H7 (cell line): Measurements from ENCODE around the gene SCEL. TPM values are rescaled to one million over a fixed set of nuclear protein-coding genes. Genes with fewer than 3 reads are reported as not detected.

Source experiments
- DNase-seq: peaks from one replicate; pipeline ENCODE4 v3.0.0; 2012
- H3K27me3 ChIP-seq: 2 replicates; pipeline ENCODE4 v1.6.0; 2011; ENCODE audit warnings: mild to moderate bottlenecking, low read length; ENCODE audit not compliant: control insufficient read depth, insufficient read depth
- H3K36me3 ChIP-seq: replicated peaks from 2 replicates; pipeline ENCODE4 v1.5.1; 2011; ENCODE audit warnings: low read length; ENCODE audit not compliant: control insufficient read depth, insufficient read depth
- H3K4me3 ChIP-seq: 2 replicates; pipeline ENCODE4 v1.5.1; 2011; ENCODE audit warnings: low read depth, mild to moderate bottlenecking, control low read depth, low read length, moderate library complexity; ENCODE audit not compliant: insufficient read depth
- total RNA-seq: library from RNA; depleted of rRNA; stranded (reverse); fragments of >200 nt; shearing (Covaris generic); gene quantifications from 2 replicates; pipeline ENCODE4 v1.2.3, GENCODE V29; 2014; rRNA removed

The SCEL gene
- not detected in 2 replicates for total RNA-seq

- H3K36me3 ChIP-seq: no peaks in the 10 kb centered on the region
- DNase-seq: no peak
- H3K4me3 ChIP-seq: no peak within 1 kb of the TSS
- no peaks in the 10 kb centered on the region for H3K27me3 ChIP-seq
Observed at GRCh38 chr13:77535448-77535847, at the start of gene SCEL. TSS of gene SCEL (plus strand) at chr13:77535706. CDS start at chr13:77555876, 20,170 bp downstream.

- Histone ChIP-seq H3K36me3 (no peaks in the 10 kb centered on the region), H3K27me3 (no peaks in the 10 kb centered on the region), H3K4me3 (no peak overlapping the region)
- no peak for DNase-seq
Observed at GRCh38 chr13:77489566-77490337, 45.8 kb upstream of the SCEL start.

- no peaks in the 10 kb centered on the region for H3K36me3 ChIP-seq
- no peaks in the 10 kb centered on the region for H3K27me3 ChIP-seq
- H3K4me3 ChIP-seq: no peak overlapping the region
- no peak for DNase-seq
Observed at GRCh38 chr13:77492982-77493381, 42.5 kb upstream of the SCEL start.

GRCh38 chr13:77494226-77494625 is 41.3 kb upstream of the SCEL start:
- no peak overlapping the region for H3K4me3 ChIP-seq
- H3K27me3 ChIP-seq: no peaks in the 10 kb centered on the region
- no peaks in the 10 kb centered on the region for H3K36me3 ChIP-seq
- no peak for DNase-seq

GRCh38 chr13:77497350-77497749 is 38.2 kb upstream of the SCEL start:
- Histone ChIP-seq H3K4me3 (no peak overlapping the region), H3K36me3 (no peaks in the 10 kb centered on the region), H3K27me3 (no peaks in the 10 kb centered on the region)
- no peak for DNase-seq

- no peak for DNase-seq
- H3K27me3 ChIP-seq: no peaks in the 10 kb centered on the region
Observed at GRCh38 chr13:77497835-77498234, 37.7 kb upstream of the SCEL start.

GRCh38 chr13:77502104-77502720 is 33.3 kb upstream of the SCEL start:
- DNase-seq: no peak
- no peak overlapping the region for H3K4me3 ChIP-seq
- no peaks in the 10 kb centered on the region for H3K36me3 ChIP-seq
- no peaks in the 10 kb centered on the region for H3K27me3 ChIP-seq

More at GRCh38 chr13:77497835-77498234, 37.7 kb upstream of the SCEL start:
- Histone ChIP-seq H3K4me3 (no peak overlapping the region), H3K36me3 (no peaks in the 10 kb centered on the region)

GRCh38 chr13:77503398-77503797 is 32.1 kb upstream of the SCEL start:
- Histone ChIP-seq H3K4me3 (no peak overlapping the region), H3K27me3 (no peaks in the 10 kb centered on the region), H3K36me3 (no peaks in the 10 kb centered on the region)
- DNase-seq: no peak

GRCh38 chr13:77506874-77507273 is 28.6 kb upstream of the SCEL start:
- H3K4me3 ChIP-seq: no peak overlapping the region
- peak; percentile 7 for DNase-seq

GRCh38 chr13:77507931-77508776 is 27.4 kb upstream of the SCEL start:
- Histone ChIP-seq H3K27me3 (no peaks in the 10 kb centered on the region), H3K4me3 (no peak overlapping the region), H3K36me3 (no peaks in the 10 kb centered on the region)
- no peak for DNase-seq

More at GRCh38 chr13:77506874-77507273, 28.6 kb upstream of the SCEL start:
- Histone ChIP-seq H3K36me3 (no peaks in the 10 kb centered on the region), H3K27me3 (no peaks in the 10 kb centered on the region)

GRCh38 chr13:77508959-77509620 is 26.4 kb upstream of the SCEL start:
- no peak overlapping the region for H3K4me3 ChIP-seq
- no peak for DNase-seq
- no peaks in the 10 kb centered on the region for H3K27me3 ChIP-seq
- no peaks in the 10 kb centered on the region for H3K36me3 ChIP-seq

- Histone ChIP-seq H3K4me3 (no peak overlapping the region), H3K27me3 (no peaks in the 10 kb centered on the region), H3K36me3 (no peaks in the 10 kb centered on the region)
- no peak for DNase-seq
Observed at GRCh38 chr13:77510156-77510555, 25.4 kb upstream of the SCEL start.

GRCh38 chr13:77511552-77511951 is 24.0 kb upstream of the SCEL start:
- no peak overlapping the region for H3K4me3 ChIP-seq
- H3K27me3 ChIP-seq: no peaks in the 10 kb centered on the region
- DNase-seq: no peak
- no peaks in the 10 kb centered on the region for H3K36me3 ChIP-seq

GRCh38 chr13:77513719-77514335 is 21.7 kb upstream of the SCEL start:
- Histone ChIP-seq H3K36me3 (no peaks in the 10 kb centered on the region), H3K27me3 (no peaks in the 10 kb centered on the region), H3K4me3 (no peak overlapping the region)
- no peak for DNase-seq
